Gastrocnemius medialis (tissue), 4 donors: ENCODE results near the gene EMX1. TPM values are rescaled to one million over a fixed set of nuclear protein-coding genes. Genes with fewer than 3 reads are reported as not detected.

Source experiments
- ATAC-seq, 2 donors: fragments of 150-250 bp; one replicate each; pipeline ENCODE4 v1.9.1; 2016
- DNase-seq, 2 donors: peaks; one replicate each; pipeline ENCODE4 v3.0.0-alpha.2; 2019
- H3K27ac ChIP-seq, 4 donors: fragments of 200-600 bp; sonication (generic); 1 replicate in 1 of 4; 2 replicates in 3 of 4; pipeline ENCODE4 v1.5.1; 2016 to 2018; ENCODE audit warnings: mild to moderate bottlenecking in 2 of 4, moderate library complexity in 1 of 4
- H3K27me3 ChIP-seq, 3 donors: fragments of 200-600 bp; sonication (generic) in 2 of 3; 1 replicate in 1 of 3; 2 replicates in 2 of 3; pipeline versions ENCODE4 v1.5.1 to v1.6.0; 2016 to 2019; ENCODE audit warnings: mild to moderate bottlenecking in 1 of 3, moderate library complexity in 1 of 3
- H3K36me3 ChIP-seq, 2 donors: fragments of 200-600 bp; sonication (generic) in 1 of 2; one replicate each; pipeline ENCODE4 v1.5.1; 2017 to 2018
- H3K4me1 ChIP-seq, 2 donors: fragments of 200-600 bp; sonication (generic) in 1 of 2; one replicate each; pipeline ENCODE4 v1.5.1; 2016 to 2017; ENCODE audit warnings: mild to moderate bottlenecking in 2 of 2
- H3K4me3 ChIP-seq, 4 donors: fragments of 200-600 bp; sonication (generic) in 3 of 4; 1 replicate in 1 of 4; 2 replicates in 3 of 4; pipeline ENCODE4 v1.5.1; 2016 to 2019; ENCODE audit warnings: mild to moderate bottlenecking in 2 of 4
- H3K9me3 ChIP-seq, 3 donors: fragments of 200-600 bp; sonication (generic) in 2 of 3; 1 replicate in 1 of 3; 2 replicates in 2 of 3; pipeline ENCODE4 v1.5.1; 2016 to 2019
- POLR2A ChIP-seq, 2 donors: fragments of 450-650 bp; IDR thresholded peaks; one replicate each; pipeline ENCODE4 v1.6.1; 2017; ENCODE audit warnings: antibody characterized with exemption in 2 of 2, mild to moderate bottlenecking in 2 of 2, moderate library complexity in 2 of 2
- in situ Hi-C, 4 donors: fragments of 200-750 bp; cut with MboI; loops; one replicate each; pipeline versions ENCODE4 v1.15.0 to v1.8.0; 2017; ENCODE audit warnings: low sequenced_read_pairs in 4 of 4
- intact Hi-C: fragments of 100-400 bp; cut with DNase I; formaldehyde crosslinking; loops from one replicate; pipeline ENCODE4 v1.15.1; 2023; ENCODE audit warnings: low total_unique reads
- total RNA-seq, 4 donors: library from RNA; depleted of rRNA; stranded (reverse); fragments of >200 nt; gene quantifications; one replicate each; pipeline versions ENCODE4 v1.1.0 to v1.2.3, GENCODE V29; 2016
- TF ChIP-seq, protein P1 (sequence below), 5 experiments: fragments of 450-650 bp in 3 of 5; fragments of 200-600 bp in 2 of 5; sonication (generic) in 2 of 5; IDR thresholded peaks in 4 of 5; conservative IDR thresholded peaks in 1 of 5; 1 replicate in 4 of 5; 2 replicates in 1 of 5; pipeline ENCODE4 v1.5.1; 2016 to 2019; ENCODE audit warnings: antibody characterized with exemption in 5 of 5, mild to moderate bottlenecking in 3 of 5, moderate library complexity in 3 of 5

Gene EMX1
- total RNA-seq, 4 donors from 2014 or later = not detected

DNA sequence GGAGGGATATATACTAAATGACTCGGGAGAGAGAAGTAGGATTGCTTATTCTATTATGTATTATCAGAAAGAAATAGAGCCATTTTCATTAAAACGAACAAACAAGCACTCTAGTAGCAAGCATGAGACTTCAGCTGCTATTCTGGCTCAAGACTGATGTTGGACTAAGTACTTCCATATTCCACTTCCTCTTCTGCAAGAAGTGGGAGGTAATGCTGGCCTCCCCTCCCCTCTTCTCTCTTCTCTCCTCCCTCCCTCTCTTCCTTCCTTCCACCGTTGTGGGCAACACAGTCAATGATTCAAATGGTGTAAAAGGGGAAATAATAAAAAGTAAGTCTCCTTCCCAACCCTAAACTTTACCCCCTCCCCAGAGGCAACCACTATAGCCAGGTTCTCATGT, 62.6 kb downstream of the EMX1 start:
- peaks cover 30 to 69% of the 10 kb centered on the region in 2 donors for H3K4me1 ChIP-seq
- in situ Hi-C loops (loop anchor here in 1 of 4 donors (25.0 kb wide), 1 partner anchor 182 kb away; no protein-coding TSS in a partner anchor), intact Hi-C loops (loop anchor here (10.0 kb wide), 1 partner anchor 85 kb away; no protein-coding TSS in a partner anchor)
- DNase-seq = no peak
- H3K27me3 ChIP-seq = no peaks in the 10 kb centered on the region
- H3K4me3 ChIP-seq = no peak overlapping the region
- TF ChIP-seq, protein P1, sequence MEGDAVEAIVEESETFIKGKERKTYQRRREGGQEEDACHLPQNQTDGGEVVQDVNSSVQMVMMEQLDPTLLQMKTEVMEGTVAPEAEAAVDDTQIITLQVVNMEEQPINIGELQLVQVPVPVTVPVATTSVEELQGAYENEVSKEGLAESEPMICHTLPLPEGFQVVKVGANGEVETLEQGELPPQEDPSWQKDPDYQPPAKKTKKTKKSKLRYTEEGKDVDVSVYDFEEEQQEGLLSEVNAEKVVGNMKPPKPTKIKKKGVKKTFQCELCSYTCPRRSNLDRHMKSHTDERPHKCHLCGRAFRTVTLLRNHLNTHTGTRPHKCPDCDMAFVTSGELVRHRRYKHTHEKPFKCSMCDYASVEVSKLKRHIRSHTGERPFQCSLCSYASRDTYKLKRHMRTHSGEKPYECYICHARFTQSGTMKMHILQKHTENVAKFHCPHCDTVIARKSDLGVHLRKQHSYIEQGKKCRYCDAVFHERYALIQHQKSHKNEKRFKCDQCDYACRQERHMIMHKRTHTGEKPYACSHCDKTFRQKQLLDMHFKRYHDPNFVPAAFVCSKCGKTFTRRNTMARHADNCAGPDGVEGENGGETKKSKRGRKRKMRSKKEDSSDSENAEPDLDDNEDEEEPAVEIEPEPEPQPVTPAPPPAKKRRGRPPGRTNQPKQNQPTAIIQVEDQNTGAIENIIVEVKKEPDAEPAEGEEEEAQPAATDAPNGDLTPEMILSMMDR (IDR thresholded peaks at IDR 0.05 in 4 of 5, conservative IDR thresholded peaks at IDR 0.05 in 1 of 5) = no peak
- no peak for TF ChIP-seq POLR2A (IDR thresholded peaks at IDR 0.05)
- H3K9me3 ChIP-seq = no peaks in the 10 kb centered on the region
- H3K27ac ChIP-seq = peak overlapping the region in 3 of 4 donors; percentile 11 to 75 (median 72)
- no peak for ATAC-seq
- H3K36me3 ChIP-seq = no peaks in the 10 kb centered on the region

DNA sequence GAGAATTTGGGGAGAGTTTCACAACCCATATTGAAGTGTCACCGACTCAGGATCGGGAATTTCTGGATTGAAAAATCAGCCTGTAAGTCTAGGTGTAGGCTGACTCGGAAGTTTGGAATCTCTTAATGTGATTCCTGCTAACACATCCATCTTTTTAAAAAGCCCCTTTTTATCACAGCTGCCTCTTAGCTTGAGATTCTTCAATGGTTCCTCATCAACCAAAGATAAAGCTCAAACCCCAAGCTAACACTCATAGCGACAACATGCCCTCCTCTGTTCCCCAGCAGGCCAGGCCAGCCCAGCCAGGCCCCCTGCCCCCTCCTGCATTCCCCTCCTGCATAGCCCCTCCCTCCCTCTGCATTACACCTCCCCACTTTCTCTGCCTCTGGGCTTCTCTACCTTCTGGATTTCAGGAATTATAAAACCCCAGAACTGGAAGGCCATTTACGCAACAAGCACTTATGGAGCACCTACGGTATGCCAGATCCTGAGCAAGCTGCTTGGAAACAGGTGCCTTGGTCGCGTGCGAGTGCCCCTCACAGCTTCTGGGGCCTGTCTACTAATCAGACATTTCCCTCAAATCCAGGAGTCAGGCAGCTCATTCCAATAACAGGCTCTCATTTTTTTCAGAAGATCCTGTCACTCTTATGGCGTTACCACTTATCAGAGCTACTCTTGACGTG, 63.4 kb downstream of the EMX1 start:
- no peak for DNase-seq
- intact Hi-C loops = no loop called here
- Histone ChIP-seq H3K4me3 (no peak overlapping the region), H3K36me3 (no peaks in the 10 kb centered on the region), H3K9me3 (no peaks in the 10 kb centered on the region), H3K27ac (peak overlapping the region in 3 of 4 donors; percentile 63 to 75 (median 72)), H3K4me1 (peaks cover 38 to 69% of the 10 kb centered on the region in 2 donors), H3K27me3 (no peaks in the 10 kb centered on the region)
- ATAC-seq = no peak
- in situ Hi-C loops = loop anchor here in 1 of 4 donors (25.0 kb wide), 1 partner anchor 182 kb away; no protein-coding TSS in a partner anchor
- TF ChIP-seq, protein P1 (IDR thresholded peaks at IDR 0.05 in 4 of 5, conservative IDR thresholded peaks at IDR 0.05 in 1 of 5) = no peak
- TF ChIP-seq POLR2A (IDR thresholded peaks at IDR 0.05) = no peak

DNA sequence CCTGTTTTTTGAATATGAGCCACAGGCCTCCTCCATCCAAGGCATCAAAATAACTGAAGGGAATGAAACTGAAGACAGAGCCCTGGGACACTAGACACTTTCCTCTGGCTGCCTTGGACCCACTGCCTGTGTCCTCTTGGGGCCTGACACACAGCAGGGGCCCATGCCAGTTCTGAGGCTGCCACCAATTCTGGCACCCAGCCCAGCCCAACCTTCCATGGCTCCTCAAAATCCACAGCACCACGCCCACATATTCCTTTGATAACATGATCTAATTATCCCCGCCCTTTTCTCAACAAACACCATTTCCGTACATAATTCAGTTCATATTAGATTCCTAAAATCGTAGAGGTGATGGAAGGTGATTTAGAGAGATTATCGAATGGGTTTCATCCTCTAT, 64.2 kb downstream of the EMX1 start:
- H3K4me1 ChIP-seq = peaks cover 45 to 69% of the 10 kb centered on the region in 2 donors
- in situ Hi-C loops = loop anchor here in 1 of 4 donors (25.0 kb wide), 1 partner anchor 181 kb away; no protein-coding TSS in a partner anchor
- intact Hi-C loops = no loop called here
- ATAC-seq (no peak), DNase-seq (no peak)
- no peaks in the 10 kb centered on the region for H3K27me3 ChIP-seq
- H3K27ac ChIP-seq = peak overlapping the region in 3 of 4 donors; percentile 63 to 75 (median 72)
- TF ChIP-seq, protein P1 (IDR thresholded peaks at IDR 0.05 in 4 of 5, conservative IDR thresholded peaks at IDR 0.05 in 1 of 5) = no peak
- TF ChIP-seq POLR2A (IDR thresholded peaks at IDR 0.05) = no peak
- H3K36me3 ChIP-seq = no peaks in the 10 kb centered on the region
- H3K4me3 ChIP-seq = no peak overlapping the region
- no peaks in the 10 kb centered on the region for H3K9me3 ChIP-seq

DNA sequence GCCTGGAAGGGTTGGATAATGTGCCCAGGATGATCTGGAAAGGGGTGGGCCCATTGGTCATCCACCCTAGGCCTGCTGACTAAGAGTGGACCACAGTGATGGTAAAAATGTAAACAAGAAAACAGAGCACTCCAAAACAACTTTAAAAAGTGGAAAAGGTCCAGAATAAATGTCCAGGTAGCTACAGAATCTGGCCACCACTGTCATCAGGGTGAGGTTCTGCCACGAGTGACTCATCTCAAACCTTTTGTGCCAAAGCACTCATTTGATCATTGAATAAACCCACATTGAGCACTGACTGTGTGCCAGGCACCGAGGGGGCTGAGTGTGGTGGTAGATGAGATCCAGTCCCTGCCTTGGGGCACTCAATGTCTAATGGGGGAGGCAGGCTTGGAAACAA, 64.9 kb downstream of the EMX1 start:
- Histone ChIP-seq H3K27ac (peak overlapping the region in 3 of 4 donors; percentile 72 to 79 (median 75)), H3K36me3 (no peaks in the 10 kb centered on the region), H3K4me1 (peaks cover 45 to 64% of the 10 kb centered on the region in 2 donors), H3K4me3 (no peak overlapping the region), H3K27me3 (no peaks in the 10 kb centered on the region), H3K9me3 (no peaks in the 10 kb centered on the region)
- intact Hi-C loops = no loop called here
- ATAC-seq (no peak), DNase-seq (no peak)
- in situ Hi-C loops = loop anchor here in 1 of 4 donors (25.0 kb wide), 1 partner anchor 180 kb away; no protein-coding TSS in a partner anchor
- TF ChIP-seq, protein P1 (IDR thresholded peaks at IDR 0.05 in 4 of 5, conservative IDR thresholded peaks at IDR 0.05 in 1 of 5) = no peak
- no peak for TF ChIP-seq POLR2A (IDR thresholded peaks at IDR 0.05)
